GM03348 (cell line): ENCODE data around the gene MAST4.

Experiments
- DNase-seq: peaks from one replicate; pipeline ENCODE4 v3.0.0; 2012; ENCODE audit warnings: low spot score

Gene MAST4

DNA sequence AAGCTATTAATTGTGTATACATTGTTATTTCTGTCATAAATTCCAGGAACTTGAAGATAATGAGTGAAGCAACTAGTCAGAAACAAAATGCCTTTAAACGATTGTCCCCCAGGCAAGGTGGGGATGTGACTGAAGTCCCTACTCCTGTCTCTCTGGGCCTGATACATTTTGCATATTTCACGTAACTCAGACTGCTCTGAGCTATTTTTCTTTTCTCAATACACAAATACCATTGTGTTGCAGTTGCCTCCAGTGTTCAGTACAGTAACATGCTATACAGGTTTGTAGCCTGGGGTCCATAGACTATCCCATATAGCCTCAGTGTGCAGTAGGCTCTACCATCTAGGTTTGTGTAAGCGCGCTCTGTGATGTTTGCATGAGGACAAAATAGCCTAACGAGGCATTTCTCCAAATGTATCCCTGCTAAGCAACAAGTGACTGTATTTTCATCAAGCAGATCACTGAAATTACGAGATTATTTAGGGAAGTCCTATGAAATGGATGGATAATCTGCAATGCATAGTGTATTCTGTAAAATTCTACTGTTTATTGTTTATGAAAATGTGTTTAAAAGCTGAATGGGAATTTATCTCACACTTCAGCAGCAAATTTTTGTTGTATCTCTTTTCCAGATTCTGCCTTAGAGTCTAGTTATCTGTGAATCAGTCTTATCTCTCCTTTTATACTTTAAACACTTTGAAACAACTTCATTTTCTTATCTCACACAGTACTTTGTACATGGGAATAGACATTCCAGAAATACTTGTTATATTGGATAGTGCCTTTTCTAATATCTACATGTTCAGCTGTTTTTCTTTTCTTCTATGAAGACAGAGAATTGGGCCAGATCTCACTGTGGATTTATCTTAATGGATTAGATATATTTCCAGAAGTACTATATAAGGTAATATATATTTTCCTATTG, 449.9 kb downstream of the MAST4 start:
- DNase-seq = no peak

DNA sequence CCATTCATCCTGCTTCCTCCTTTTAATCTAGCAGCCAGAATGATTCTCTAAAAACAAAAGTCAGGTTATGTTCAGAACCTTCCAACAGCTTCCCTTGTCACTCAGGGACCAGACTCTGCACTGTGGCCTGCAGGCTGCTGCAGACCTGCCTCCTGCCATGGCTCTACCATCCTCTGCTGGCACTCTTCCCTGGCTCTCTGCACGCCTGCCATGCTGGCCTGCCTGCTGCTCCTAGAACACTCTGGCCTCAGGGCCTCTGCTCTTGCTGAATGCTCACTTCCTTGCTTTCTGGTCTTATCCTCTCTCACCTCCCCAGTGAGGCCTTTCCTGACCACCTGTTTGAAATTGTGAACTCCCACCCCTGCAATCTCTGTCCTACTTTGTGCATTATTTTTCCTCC, 451.0 kb downstream of the MAST4 start:
- no peak for DNase-seq

DNA sequence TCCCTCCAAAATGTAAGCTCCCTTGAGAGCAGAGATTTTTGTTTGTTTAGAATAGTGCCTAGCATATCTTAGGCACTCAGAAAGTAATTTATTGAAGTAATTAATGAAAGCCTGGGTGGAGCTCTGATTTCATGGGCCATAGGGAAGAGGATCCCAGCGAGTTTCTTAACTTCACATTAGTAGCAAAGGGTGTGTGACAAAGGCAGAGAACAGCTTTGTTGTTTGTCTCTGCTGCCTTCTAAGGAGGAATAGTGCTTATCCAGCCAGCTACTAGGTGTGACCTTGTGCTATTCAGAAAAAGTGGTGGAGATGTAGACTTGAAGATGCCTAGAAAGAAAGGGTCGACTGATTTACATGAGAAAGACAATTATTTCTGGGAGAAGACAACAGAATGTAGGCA, 451.4 kb downstream of the MAST4 start:
- no peak for DNase-seq

DNA sequence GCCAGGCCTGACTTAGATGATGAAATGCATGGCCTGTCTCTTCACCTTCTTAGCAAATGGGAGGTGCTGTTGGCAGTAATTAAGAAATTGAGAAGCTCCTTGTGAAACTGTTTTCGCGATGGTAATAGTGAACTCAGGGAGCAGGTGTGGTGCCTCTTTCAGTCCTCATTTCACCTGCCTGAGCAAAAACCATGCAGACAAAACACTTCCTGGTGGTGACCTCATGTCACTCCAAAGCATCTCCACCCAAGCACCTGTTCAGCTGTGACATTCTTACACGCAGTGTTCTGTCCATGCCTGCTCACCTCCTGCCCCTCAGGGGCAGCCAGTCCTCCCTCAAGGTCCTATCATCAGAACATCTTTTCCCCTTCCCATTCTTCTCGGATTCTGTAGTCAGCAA, 453.9 kb downstream of the MAST4 start:
- DNase-seq = no peak

DNA sequence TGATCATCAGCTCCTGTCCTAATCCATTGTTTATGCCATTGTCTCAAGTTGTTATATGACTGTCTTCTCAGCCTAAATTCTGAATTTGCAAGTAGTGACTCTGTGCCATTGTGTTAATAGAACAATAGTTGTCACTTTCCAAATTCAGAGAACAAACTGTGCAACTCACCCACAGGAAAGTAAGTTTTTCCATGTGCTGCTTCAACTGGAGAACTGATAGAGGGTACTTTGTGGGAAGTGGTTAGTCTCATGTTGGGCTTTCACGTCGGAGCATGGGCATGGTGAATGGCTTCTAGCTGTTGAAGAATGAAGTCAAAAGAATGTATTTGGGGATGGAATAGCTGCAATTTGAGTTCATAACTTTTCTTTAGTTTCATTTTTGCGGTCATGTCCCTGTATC, 454.4 kb downstream of the MAST4 start:
- DNase-seq = no peak

DNA sequence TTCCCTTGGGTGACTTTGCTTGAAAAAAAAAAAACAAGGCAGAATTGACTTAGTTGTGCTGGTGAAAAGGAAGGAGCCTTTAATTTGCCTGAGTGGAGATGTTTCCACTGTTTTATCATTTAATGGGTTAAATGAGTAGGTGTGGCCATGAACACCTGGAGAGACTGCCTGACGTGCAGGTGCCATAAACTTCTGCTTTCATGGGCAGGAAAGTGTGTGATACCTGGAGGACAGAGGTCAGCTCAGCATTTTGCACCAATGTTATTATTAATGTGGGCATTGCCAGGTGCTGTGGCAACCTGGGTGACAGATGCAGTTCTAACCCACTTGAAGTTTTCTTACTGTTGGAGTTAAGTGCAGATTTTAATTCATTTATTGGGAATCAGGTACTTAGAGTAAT, 455.0 kb downstream of the MAST4 start:
- no peak for DNase-seq

DNA sequence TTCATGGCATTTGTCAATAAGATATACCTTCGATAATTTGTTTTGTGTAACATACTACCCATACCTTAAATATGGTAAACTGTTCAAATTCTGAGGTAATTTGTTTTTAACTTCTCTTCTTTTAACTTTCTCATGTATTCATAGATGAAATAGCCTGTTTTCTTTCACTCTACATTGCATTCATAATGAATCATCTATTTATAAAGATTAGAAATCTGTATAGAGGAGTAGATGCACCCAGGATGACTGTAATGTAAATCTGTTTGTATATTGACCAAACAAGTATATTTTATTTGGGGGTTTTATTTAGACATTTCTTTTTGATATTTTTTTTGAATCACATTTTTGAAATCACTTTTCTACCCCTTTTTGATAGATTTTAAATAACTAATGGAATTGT, 455.8 kb downstream of the MAST4 start:
- DNase-seq = no peak

DNA sequence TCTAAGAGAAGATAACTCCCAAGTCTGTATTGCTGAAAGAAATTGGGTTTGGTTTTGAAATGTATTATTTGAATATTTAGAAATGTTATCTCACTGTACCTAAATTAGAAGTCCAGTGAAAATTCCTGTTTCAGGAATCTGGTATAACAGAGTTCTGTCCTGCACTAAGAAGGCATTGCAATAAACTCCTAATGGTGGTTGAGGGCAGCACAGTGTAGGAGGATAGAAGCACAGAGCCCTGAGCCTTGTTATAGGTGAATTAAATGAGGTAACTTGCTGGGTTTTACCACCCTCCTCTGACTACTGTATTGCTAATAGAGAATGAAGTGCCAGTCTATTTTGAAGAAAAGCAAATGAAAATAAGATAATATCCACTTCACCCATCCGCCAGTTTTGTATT, 457.0 kb downstream of the MAST4 start:
- no peak for DNase-seq

DNA sequence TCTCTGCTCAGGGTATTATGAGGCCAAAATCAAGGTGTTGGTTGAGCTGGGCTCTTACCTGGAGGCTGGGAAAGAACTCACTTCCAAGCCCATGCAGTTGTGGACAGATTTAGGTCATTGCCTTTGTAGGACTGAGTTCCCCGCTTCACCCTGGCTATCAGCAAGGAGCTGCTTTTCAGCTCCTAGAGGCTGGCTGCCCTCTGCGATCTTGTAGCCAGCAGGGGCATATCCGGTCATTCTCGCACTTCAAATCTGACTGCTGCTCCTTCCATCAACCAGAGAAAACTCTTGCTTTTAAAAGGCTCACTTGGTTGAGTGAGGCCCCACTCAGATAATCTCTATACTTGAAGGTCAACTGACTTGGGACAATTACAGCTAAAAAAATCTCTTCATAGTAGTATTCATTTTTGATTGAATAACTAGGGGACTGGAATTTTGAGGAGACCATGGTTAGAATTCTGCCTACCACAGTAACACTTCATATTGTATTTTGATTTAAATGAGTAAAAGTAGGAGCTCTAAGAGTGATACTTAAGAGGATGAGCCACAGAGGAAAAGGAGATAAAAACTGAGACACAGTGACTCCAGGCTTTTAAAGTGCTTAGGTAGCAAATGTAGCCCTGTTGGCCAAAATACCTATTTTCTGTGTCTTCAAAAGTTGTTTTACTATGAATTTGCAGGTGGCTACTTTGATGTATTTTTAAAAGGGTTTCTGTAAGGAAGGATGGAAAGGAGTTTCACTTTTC, 463.0 kb downstream of the MAST4 start:
- no peak for DNase-seq

DNA sequence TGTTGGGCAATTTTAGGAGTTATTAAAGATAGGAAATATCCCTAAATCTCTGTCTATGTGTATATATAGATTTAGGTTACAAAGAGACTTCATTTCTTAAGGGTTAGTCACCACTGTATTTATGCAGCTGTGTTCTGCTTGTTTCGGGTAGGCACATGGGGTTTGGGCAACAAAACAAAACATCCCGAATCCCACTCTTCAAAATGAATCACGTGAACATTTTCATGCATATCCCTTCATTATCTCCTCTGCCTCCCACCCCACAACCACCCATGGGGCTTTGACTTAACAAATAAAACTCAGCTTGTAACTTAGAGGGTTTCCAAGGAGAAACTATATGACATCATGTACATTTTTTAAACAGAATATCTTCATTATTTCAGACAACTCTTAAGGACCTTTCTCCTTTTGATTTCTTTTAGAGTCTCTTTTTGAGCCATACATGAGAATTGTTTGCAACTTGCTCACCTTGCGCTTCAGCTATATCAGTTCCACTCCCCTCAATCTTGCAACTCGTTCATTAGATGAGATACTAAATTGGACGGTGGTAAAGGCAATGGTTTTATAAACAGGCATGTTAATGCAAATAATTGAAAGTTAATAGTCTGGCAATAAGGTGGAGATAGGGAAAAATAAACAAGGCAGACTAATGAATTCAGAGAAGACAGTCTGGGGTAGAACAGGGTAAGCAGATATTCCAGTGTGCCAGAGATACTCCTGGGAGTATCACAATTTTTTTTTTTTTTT, 463.7 kb downstream of the MAST4 start:
- peak; percentile 2 for DNase-seq

DNA sequence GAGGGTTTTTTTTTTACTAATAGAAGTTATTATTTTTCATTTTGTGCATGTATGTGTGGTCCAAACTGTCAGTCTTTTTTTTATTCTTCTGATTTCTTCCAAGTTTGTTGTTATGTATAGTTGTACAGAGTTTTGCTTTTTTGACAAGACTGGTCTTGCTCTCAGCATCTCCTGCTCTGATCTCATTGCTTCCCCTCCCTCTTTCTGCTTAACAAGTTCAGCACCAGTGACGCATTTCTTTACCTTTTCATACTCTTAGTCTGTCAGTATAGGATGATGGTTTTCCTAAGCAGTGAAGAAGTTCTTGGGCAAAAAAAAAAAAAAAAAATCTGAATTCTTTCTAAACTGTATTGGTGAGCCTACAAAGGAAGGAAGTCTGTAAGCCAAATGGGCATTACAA, 465.3 kb downstream of the MAST4 start:
- no peak for DNase-seq

DNA sequence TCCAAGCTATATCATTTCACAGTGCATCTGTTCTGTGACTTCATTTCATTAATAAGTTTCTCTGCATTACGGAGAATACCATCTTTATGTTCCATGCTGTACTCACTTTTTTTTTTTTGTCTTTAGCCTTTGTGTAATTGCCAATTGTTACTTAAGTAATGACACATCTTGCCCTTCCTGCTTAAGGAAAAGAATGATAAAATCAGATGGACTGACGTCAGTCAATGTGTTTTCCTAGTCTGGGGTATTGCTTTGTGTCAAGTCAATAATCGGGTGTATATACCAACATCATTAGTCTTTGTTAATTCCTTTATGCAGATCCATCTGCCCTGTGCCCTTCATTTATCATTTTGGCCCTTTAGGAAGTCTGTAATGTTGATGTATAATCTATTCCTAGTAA, 466.9 kb downstream of the MAST4 start:
- no peak for DNase-seq

DNA sequence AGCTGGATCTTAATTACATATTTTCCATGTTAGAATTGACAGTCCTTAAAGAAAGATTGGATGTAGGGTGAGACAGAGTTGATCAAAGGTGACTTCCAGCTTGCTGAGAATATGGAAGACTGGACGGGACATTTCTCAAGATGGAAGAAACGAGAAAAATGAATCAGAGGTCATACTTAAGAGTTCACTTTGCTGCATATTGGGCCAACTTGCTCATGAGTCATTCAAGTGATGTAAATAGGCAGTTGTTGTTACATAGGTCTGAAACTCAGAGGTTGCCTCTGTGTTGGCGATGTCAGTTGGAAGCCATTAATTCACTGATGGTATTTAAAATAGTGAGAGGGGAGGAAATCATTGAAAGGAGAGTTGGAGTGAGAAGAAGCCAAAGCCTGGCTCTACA, 467.6 kb downstream of the MAST4 start:
- no peak for DNase-seq

DNA sequence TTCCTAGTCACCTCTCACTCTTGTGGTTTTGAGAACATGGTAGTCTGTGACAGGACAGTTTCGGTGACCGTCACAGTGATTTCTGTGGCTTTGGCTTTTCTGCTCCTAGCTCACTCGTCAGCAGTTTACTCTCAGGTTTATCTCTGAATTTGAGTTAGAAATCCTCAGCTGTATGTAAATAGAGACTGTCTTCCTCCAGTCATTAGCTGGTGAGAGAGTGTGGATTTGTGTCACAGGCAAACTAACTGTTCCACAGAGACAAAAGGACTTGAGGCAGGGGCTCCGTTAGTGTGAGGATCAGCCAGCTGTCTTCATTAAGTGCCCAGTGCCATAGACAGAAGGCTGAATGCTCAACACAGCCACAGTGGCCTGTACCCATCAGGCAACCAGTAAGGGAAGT, 469.0 kb downstream of the MAST4 start:
- no peak for DNase-seq

DNA sequence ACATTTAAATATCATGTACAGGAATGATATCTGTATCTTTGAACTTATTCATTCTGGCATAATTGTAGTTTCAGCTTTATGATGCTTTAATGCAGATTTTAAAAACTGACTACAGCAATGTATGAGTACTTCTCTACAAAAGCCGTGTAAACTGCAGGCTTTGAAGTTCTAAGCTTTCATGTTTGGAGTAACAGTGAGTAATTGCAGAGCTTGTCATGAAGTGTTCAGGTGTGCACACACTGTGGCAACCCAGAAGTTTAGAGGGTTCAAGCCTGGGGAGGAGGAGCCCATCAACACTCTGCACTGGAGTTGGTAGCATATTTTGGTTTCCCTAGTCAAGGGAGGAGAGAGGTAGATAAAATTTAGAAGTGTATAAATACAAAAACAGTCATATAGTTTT, 469.5 kb downstream of the MAST4 start:
- DNase-seq = no peak

DNA sequence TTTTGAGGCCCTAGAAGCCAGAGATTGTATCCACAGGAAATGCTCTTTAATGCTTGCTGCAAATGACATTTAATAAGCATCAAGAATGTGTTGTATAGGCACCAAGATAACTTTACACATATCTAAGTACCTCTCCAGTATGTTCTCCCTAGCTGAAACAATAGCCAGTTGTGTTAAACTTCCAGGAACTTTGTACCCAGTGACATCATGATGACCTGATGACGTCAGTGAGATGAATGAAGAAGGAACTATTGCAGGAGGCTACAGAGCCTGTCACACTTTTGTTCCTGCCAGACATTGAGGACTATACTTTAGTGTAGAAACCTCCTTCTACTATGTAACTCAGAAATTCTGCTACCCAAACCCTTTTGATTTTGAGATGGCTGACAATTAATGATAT, 470.6 kb downstream of the MAST4 start:
- no peak for DNase-seq

DNA sequence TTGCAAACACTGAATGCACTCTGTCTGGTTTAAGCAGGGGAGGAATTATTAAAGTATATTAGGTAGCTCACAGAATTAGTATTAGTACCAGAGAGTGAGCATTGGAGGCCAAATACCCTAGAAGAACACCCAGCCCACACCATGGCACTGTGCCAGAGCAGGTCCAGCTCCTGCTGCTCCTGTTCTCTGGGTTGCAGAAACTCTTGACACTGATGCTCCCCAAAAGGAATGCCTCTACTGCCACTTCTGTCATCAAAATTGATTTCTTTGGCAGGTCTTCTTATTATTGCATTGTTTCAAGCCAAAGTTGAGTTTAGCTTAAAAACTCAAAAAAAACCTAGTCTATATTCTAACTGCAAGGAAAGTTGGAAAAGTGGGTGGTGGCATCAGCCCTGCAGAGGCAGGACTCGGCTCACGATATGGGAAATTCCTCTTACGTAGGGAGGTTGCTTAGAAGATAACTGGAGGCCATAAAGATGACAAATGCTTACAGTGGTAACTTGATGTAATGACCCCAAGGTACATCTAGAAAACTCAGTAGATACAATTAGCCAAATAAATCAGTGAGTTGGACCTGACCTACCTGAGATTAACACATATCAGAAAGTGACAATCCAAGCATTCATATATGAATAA, 477.0 kb downstream of the MAST4 start:
- DNase-seq = no peak

DNA sequence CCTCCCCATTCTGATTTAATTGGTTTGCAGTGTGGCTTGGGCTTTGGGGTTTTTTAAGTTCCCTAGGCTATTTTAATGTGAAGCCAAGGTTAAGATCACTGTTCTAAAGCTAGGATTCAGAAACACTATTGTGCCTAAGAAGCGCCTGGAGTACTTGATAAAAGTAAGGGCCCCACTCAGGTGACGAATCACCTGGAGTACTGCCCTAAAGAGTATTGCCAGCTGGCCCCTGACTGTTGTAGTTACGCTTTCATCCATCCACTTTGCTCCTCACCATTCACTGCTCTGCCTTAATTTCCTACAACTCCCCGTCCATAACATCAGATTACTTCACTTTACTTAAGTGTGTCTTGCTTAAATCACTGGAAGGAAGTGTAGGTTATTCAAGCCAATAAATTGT, 481.1 kb downstream of the MAST4 start:
- no peak for DNase-seq

DNA sequence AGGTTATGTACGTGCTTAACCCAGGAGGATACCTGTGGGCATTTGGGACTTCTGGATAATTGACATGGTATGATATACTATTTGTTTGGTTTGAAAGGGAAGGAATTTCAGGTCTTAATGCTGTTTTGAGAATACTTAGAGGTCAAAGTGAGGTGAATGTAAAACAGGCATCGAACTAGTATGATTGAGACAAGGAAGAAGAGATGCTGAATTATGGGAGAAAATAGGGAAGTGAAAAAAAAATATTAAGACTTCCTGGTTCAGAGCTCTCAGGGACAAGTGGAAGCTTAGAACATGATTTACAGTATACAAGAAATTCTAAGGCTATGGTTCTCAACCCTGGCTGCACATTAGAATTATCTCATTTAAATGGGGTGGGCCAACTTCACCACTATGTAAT, 485.1 kb downstream of the MAST4 start:
- no peak for DNase-seq

DNA sequence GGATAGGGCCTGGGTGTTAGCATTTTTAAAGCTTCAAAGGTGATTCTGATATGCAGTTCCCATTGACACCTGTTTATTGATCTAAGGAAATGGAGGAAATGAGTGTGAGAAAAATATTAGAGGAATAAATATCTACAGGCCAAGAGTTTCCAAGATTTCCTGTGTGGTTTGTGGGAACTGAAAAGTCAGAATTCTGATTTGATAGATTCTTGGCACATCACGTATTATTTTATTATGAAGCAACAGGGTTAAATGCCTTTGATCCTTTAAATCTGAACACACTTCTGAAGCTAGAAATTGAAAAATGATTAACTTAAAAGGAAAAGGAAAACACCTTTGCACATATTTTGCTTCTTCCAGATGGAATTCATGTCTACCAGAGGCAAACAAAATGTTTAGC, 486.7 kb downstream of the MAST4 start:
- DNase-seq = no peak

DNA sequence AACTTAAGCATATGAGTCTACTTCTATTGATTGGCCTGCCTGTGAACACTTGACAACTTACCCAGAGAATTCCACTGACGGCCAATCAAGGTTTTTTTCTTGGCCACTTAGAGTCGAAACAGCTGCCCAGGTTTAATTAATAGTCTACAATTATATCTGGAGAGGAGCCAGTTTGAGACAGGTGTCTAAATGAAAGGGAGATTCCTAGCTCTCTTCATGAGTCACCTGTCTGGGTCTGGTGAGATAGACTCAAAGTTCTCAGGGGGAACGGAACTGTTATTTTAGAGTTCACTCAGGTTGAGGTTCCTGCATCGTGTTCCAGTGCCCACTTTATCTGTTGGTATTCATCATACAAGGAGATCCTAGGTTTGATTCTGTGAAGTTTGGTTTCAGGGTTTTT, 489.4 kb downstream of the MAST4 start:
- DNase-seq = no peak

DNA sequence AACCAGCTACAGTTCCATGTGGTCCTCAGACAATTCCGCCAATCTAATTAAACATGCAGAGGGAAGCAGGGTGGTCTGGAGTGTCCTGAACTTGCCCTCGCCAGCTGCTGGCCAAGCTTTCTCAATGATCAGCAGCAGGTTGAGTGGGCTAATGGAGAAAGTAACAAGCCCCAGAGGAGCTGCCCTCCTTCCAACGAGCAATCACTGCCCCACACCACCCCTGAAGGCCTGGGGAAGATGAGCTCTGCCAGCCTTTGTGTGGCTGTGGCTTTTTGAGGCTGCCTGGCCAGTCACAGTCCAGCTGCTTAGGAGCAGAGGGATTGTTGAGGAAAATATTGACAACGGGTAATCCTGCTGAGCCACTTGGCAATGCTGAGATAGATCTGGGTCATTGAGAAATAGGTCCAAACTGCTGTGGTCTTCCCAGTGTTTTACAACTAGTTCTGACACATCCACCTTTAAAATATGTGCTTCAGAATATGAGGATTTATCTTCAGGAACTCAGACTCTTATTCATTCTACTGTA, 493.1 kb downstream of the MAST4 start:
- no peak for DNase-seq
